ENCODE measurements around the gene RAB11FIP4. TPM values are rescaled to one million over a fixed set of nuclear protein-coding genes. Genes with fewer than 3 reads are reported as not detected.

Gene RAB11FIP4
- total and polyA plus RNA-seq, 2 of the 8 experiments (the other 6 are each of a cell fraction or from before 2014, with no cell fraction given) = 21.7 to 53.2 TPM

DNA sequence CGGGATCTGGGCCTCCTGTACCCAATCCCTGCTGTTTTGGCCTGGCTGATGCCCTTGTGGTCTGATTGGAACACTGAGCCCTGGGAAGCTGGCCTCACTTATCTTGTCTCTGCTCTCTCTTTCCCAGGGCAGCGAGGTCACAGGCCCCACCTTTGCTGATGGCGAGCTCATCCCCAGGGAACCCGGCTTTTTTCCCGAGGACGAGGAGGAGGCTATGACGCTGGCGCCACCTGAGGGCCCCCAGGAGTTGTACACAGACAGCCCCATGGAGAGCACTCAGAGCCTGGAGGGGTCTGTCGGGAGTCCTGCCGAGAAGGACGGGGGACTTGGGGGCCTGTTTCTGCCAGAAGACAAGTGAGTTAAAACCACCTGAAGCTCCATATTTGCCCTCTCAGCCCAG is 126.0 kb downstream of the RAB11FIP4 start:
- H3K56ac ChIP-seq (replicated peaks; ENCODE audit: insufficient read length, low read depth, low read length) = no peak overlapping the region
- H3K23me2 ChIP-seq (ENCODE audit: low read depth, low read length) = no peaks in the 10 kb centered on the region
- H3K14ac ChIP-seq (ENCODE audit: insufficient read length) = no peak overlapping the region
- no peak overlapping the region for H2BK15ac ChIP-seq (ENCODE audit: low read length)
- WGBS, 2 experiments (ENCODE audit: extremely low coverage in 1 of 2, insufficient coverage in 1 of 2, insufficient read length in 1 of 2, insufficient replicate concordance in 2 of 2, low coverage in 1 of 2, low lambda C conversion rate in 2 of 2, missing lambda C conversion rate in 1 of 2) = 72% methylated on average over 11 of the region's 11 CpGs; no CpG with 5 or more reads in 1 of the 2 experiments
- H3K4me1 ChIP-seq (replicated peaks in 1 of 4; ENCODE audit: control insufficient read depth in 3 of 4, insufficient read depth in 4 of 4, low read length in 3 of 4) = peaks cover 0 to 4% (median 1%) of the 10 kb centered on the region in 4 experiments; a peak in 3 of 7 replicates
- H3K27ac ChIP-seq (ENCODE audit: low read depth, low read length) = no peak overlapping the region
- no peak overlapping the region for H3K4me3 ChIP-seq (ENCODE audit: extremely low read depth in 1 of 4, insufficient read depth in 2 of 4, low read depth in 3 of 4, low read length in 4 of 4)
- no peak overlapping the region for H4K91ac ChIP-seq (replicated peaks; ENCODE audit: insufficient read length, low read length)
- H3K79me2 ChIP-seq (ENCODE audit: control insufficient read depth in 1 of 2, insufficient read depth in 2 of 2, low read length in 2 of 2) = peaks cover 0 to 9% of the 10 kb centered on the region in 2 experiments; a peak in 1 of 4 replicates
- H3K79me1 ChIP-seq (ENCODE audit: low read depth, low read length) = peaks cover 7% of the 10 kb centered on the region; the same call in 1 of the 2 replicates
- H3K18ac ChIP-seq (ENCODE audit: extremely low read depth, low read length) = no peak overlapping the region
- no peak overlapping the region for H2AFZ ChIP-seq (ENCODE audit: low read length)
- no peak overlapping the region for H2BK20ac ChIP-seq (ENCODE audit: low read length)
- no peak overlapping the region for H3K23ac ChIP-seq (ENCODE audit: insufficient read length)
- 0 out of 2 replicates have a peak overlapping the region, but pooled peaks have one; percentile 46 for H2BK5ac ChIP-seq (ENCODE audit: low read depth, low read length)
- H3K4me2 ChIP-seq (ENCODE audit: insufficient read depth in 1 of 2, low read depth in 2 of 2, low read length in 2 of 2) = no peak overlapping the region
- no peak overlapping the region for H3K4ac ChIP-seq (replicated peaks; ENCODE audit: insufficient read length, low read depth, low read length)
- FAIRE-seq = no peak
- peaks cover 4% of the 10 kb centered on the region in 2 experiments for H4K20me1 ChIP-seq (replicated peaks in 1 of 2; ENCODE audit: control insufficient read depth in 1 of 2, insufficient read depth in 2 of 2, low read length in 2 of 2)
- peaks cover 0 to 12% (median 1%) of the 10 kb centered on the region in 4 experiments; a peak in 4 of 8 replicates for H3K36me3 ChIP-seq (ENCODE audit: control insufficient read depth in 2 of 4, insufficient read depth in 4 of 4, low read length in 3 of 4)
- peak overlapping the region; percentile 70 for H4K5ac ChIP-seq (ENCODE audit: insufficient read length, low read depth, low read length)
- ChIA-PET POLR2A (ENCODE audit: partially characterized antibody) (interaction anchor here (0.9 to 1.6 kb wide), 4 partner anchors 18 to 80 kb away, joined by 3 to 5 read pairs (median 3); no protein-coding TSS in a partner anchor), CTCF (ENCODE audit: partially characterized antibody) (interaction anchor here (0.6 to 11.5 kb wide), 44 partner anchors 8 to 301 kb away, joined by 3 to 144 read pairs (median 4); no protein-coding TSS in a partner anchor)
- no peak overlapping the region for H2BK120ac ChIP-seq (replicated peaks; ENCODE audit: low read depth, low read length)
- H3K9me3 ChIP-seq (ENCODE audit: insufficient read depth in 2 of 2, low read depth in 1 of 2, low read length in 1 of 2) = peaks cover 0 to 4% of the 10 kb centered on the region in 2 experiments; a peak in 2 of 4 replicates
- no peak overlapping the region for H3K9ac ChIP-seq (replicated peaks in 1 of 4; ENCODE audit: extremely low read depth in 1 of 4, low read depth in 3 of 4, low read length in 3 of 4)
- no peak overlapping the region for H4K8ac ChIP-seq (ENCODE audit: extremely low read depth, insufficient read depth, low read length)
- H3K27me3 ChIP-seq (replicated peaks in 1 of 4; ENCODE audit: control insufficient read depth in 3 of 4, extremely low read depth in 1 of 4, insufficient read depth in 3 of 4, low read length in 3 of 4) = no peaks in the 10 kb centered on the region
- peak in 1 of 2 experiments; percentile 73 for DNase-seq (ENCODE audit: low read depth in 1 of 2, low spot score in 2 of 2)
- no peak overlapping the region; the same call in 1 of the 2 replicates for H2BK12ac ChIP-seq (ENCODE audit: low read depth, low read length)
- H2AK5ac ChIP-seq (ENCODE audit: low read depth, low read length) = no peak overlapping the region
- TF ChIP-seq TAF7 (optimal IDR thresholded peaks at IDR 0.05; ENCODE audit: borderline replicate concordance, low read depth, low read length) (no peak), TBP (IDR thresholded peaks at IDR 0.05; ENCODE audit: low read depth, low read length) (no peak), GTF2F1 (IDR thresholded peaks at IDR 0.05; ENCODE audit: borderline replicate concordance, low read depth, low read length) (no peak), NRF1 (IDR thresholded peaks at IDR 0.05; ENCODE audit: low read depth, low read length) (no peak), BCL11A (IDR thresholded peaks at IDR 0.05; ENCODE audit: low read depth in 2 of 2, low read length in 2 of 2) (no peak), KDM1A (IDR thresholded peaks at IDR 0.05; ENCODE audit: borderline replicate concordance, low read length) (no peak), RNF2 (IDR thresholded peaks at IDR 0.05; ENCODE audit: borderline replicate concordance, low read depth, low read length, missing control alignments, poor library complexity, severe bottlenecking) (no peak), TEAD4 (IDR thresholded peaks at IDR 0.05; ENCODE audit: low read depth, low read length) (no peak), RAD21 (IDR thresholded peaks at IDR 0.05 in 1 of 2, conservative IDR thresholded peaks at IDR 0.05 in 1 of 2; ENCODE audit: low read depth in 2 of 2, low read length in 2 of 2) (peak; percentile 82 to 91), POLR2AphosphoS5 (IDR thresholded peaks at IDR 0.05; ENCODE audit: low read depth, low read length) (no peak), CBX5 (IDR thresholded peaks at IDR 0.05; ENCODE audit: low read depth, low read length) (no peak)
